HEK293T (cell line): ENCODE data around the gene OAT.

Source experiments
- BHLHE40 ChIP-seq: fragments of 450-650 bp; IDR thresholded peaks from 2 replicates; pipeline ENCODE4 v1.6.1; 2016; ENCODE audit warnings: mild to moderate bottlenecking, moderate library complexity, borderline replicate concordance
- CTBP1 ChIP-seq: fragments of 450-650 bp; IDR thresholded peaks from 2 replicates; pipeline ENCODE4 v1.6.1; 2016; ENCODE audit warnings: borderline replicate concordance
- FOXA1 ChIP-seq: fragments of 450-650 bp; IDR thresholded peaks from 2 replicates; pipeline ENCODE4 v1.6.1; 2016; ENCODE audit warnings: mild to moderate bottlenecking
- FOXM1 ChIP-seq: fragments of 450-650 bp; IDR thresholded peaks from 2 replicates; pipeline ENCODE4 v1.6.1; 2017; ENCODE audit warnings: mild to moderate bottlenecking, borderline replicate concordance
- SUZ12 ChIP-seq: fragments of 450-650 bp; IDR thresholded peaks from 2 replicates; pipeline ENCODE4 v1.6.1; 2016; ENCODE audit warnings: mild to moderate bottlenecking
- TARDBP ChIP-seq: fragments of 450-650 bp; IDR thresholded peaks from 2 replicates; pipeline ENCODE4 v1.6.1; 2016
- TF ChIP-seq, protein P1 (sequence below): fragments of 450-650 bp; IDR thresholded peaks from 2 replicates; pipeline ENCODE4 v1.6.1; 2016

GRCh38 chr10:124465777-124466488 lies 47.2 kb upstream of the OAT start:
- TF ChIP-seq TARDBP (no peak), SUZ12 (no peak), FOXM1 (no peak), BHLHE40 (no peak), FOXA1 (no peak), CTBP1 (no peak)
- TF ChIP-seq, protein P1, sequence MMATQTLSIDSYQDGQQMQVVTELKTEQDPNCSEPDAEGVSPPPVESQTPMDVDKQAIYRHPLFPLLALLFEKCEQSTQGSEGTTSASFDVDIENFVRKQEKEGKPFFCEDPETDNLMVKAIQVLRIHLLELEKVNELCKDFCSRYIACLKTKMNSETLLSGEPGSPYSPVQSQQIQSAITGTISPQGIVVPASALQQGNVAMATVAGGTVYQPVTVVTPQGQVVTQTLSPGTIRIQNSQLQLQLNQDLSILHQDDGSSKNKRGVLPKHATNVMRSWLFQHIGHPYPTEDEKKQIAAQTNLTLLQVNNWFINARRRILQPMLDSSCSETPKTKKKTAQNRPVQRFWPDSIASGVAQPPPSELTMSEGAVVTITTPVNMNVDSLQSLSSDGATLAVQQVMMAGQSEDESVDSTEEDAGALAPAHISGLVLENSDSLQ: no peak
